ENCODE measurements around the gene PAPOLG. TPM values are rescaled to one million over a fixed set of nuclear protein-coding genes. Genes with fewer than 3 reads are reported as not detected.

PAPOLG gene
- total and polyA plus RNA-seq, 8 donors, result 2.9 to 18.2 (median 4.9) TPM

DNA sequence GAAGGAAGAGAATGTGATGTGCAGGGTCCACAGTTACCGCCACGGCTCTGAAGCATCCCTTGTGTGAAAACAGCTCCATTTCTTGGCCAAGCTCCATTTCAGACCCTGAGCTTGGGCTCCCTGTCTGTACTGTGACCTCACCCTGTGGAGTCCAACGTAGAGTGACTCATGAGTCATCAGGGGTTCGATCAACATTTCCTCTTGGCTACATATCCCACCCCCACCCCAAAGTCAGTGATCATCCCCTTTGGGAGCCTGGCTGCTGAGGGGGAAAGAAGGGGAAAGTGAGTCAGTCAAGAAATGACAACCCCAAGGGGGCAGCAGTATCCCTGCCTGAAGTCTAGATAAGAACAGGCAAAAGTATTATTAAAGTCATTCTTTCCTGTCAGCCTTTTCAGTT is 62.2 kb downstream of the PAPOLG start:
- no peaks in the 10 kb centered on the region for H3K4me1 ChIP-seq
- no peak overlapping the region for H3K27ac ChIP-seq
- WGBS, 5 donors, result 62 to 68% (median 64%) methylated on average over 4 of the region's 4 CpGs
- H3K36me3 ChIP-seq, result no peaks in the 10 kb centered on the region
- intact Hi-C loops (cut with DNase I; ENCODE audit: low total_unique reads), result no loop called here
- H3K9me3 ChIP-seq, result no peaks in the 10 kb centered on the region
- H3K27me3 ChIP-seq, result no peaks in the 10 kb centered on the region
- TF ChIP-seq CTCF (IDR thresholded peaks at IDR 0.05), result no peak
- TF ChIP-seq EP300 (IDR thresholded peaks at IDR 0.05), result no peak
- no peak overlapping the region for H3K4me3 ChIP-seq
- DNase-seq, result peak in 1 of 2 donors; percentile 2

DNA sequence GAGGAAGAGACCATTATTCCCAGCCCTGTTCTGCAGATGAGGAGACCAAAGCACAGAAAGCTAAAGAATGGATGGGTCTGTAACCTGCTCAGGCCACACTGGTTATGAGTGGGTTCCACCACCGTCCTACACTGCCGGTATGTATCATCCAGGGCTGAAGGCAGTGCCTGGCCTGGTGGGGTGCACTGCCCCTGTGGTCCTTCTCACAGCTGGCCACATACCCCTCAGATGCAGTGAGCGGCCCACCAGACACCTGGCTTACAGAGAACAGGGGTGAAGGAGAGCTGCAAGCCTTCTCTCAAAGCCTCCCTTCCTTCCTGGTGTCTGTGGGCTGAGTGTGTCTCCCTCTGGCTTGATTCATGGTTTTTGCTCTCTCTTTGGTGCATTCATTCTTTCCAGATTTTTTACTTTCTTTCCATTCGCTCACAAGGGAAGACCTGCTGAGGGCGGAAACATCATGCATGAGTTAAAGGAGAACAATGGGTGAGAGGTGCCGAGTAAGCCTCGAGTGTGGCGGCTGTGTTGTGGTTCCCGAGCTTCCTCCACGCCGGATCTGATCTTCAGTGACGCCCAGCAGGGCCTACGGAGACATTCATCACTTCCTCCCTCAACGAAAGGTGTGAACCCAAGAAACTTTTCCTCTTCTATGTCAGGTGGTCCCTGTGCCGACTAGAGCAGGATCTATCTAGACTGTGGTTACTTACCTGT is 63.2 kb downstream of the PAPOLG start:
- TF ChIP-seq EP300 (IDR thresholded peaks at IDR 0.05), result no peak
- WGBS, 5 donors, result 75 to 84% (median 80%) methylated on average over 15 of the region's 15 CpGs
- intact Hi-C loops (cut with DNase I; ENCODE audit: low total_unique reads), result no loop called here

DNA sequence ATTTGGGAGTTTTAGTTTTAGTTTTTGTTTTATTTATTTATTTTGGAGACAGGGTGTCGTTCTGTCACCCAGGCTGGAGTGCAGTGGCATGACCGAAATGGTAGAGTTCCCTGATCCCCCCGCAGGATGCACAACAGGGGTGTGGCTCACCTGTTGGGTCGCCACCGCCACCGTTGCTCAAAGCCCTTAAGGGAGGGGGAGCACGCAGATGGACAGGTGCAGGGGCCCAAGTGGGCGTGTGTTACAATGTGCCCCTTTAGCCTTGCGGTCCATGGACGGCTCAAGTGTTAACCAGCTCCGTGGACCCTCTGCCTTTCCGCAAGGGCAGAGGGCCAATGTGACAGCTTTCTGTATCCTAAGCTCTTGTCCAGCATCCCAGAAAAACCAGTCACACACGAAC is 63.9 kb downstream of the PAPOLG start:
- H3K4me3 ChIP-seq, result no peak overlapping the region
- no peaks in the 10 kb centered on the region for H3K27me3 ChIP-seq
- no peaks in the 10 kb centered on the region for H3K9me3 ChIP-seq
- 89 to 93% (median 91%) methylated on average over 13 of the region's 13 CpGs for WGBS, 5 donors
- DNase-seq, result no peak
- no peak for TF ChIP-seq CTCF (IDR thresholded peaks at IDR 0.05)
- no peak for TF ChIP-seq POLR2A (IDR thresholded peaks at IDR 0.05)
- TF ChIP-seq EP300 (IDR thresholded peaks at IDR 0.05), result no peak
- TF ChIP-seq POLR2AphosphoS5 (IDR thresholded peaks at IDR 0.05), result no peak
- no peaks in the 10 kb centered on the region for H3K4me1 ChIP-seq
- no peaks in the 10 kb centered on the region for H3K36me3 ChIP-seq
- intact Hi-C loops (cut with DNase I; ENCODE audit: low total_unique reads), result no loop called here
- H3K27ac ChIP-seq, result peak overlapping the region in 1 of 5 donors; percentile 14

More for the DNA sequence above, 63.2 kb downstream of the PAPOLG start:
- Histone ChIP-seq H3K27me3 (no peaks in the 10 kb centered on the region), H3K9me3 (no peaks in the 10 kb centered on the region), H3K4me1 (no peaks in the 10 kb centered on the region), H3K4me3 (no peak overlapping the region), H3K27ac (peak overlapping the region in 2 of 5 donors; percentile 14 to 27), H3K36me3 (no peaks in the 10 kb centered on the region)
- DNase-seq, result peak; percentile 41 to 78

GRCh38 chr2:60820416-60821132 is 64.5 kb downstream of the PAPOLG start:
- 92 to 93% (median 92%) methylated on average over 12 of the region's 12 CpGs for WGBS, 5 donors
- H3K4me1 ChIP-seq, result no peaks in the 10 kb centered on the region
- DNase-seq, result no peak
- H3K4me3 ChIP-seq, result no peak overlapping the region
- no peak overlapping the region for H3K27ac ChIP-seq
- TF ChIP-seq CTCF (IDR thresholded peaks at IDR 0.05) (no peak), EP300 (IDR thresholded peaks at IDR 0.05) (no peak), POLR2AphosphoS5 (IDR thresholded peaks at IDR 0.05) (no peak), POLR2A (IDR thresholded peaks at IDR 0.05) (no peak)
- no peaks in the 10 kb centered on the region for H3K27me3 ChIP-seq
- no peaks in the 10 kb centered on the region for H3K9me3 ChIP-seq
- no peaks in the 10 kb centered on the region for H3K36me3 ChIP-seq
- intact Hi-C loops (cut with DNase I; ENCODE audit: low total_unique reads), result no loop called here

DNA sequence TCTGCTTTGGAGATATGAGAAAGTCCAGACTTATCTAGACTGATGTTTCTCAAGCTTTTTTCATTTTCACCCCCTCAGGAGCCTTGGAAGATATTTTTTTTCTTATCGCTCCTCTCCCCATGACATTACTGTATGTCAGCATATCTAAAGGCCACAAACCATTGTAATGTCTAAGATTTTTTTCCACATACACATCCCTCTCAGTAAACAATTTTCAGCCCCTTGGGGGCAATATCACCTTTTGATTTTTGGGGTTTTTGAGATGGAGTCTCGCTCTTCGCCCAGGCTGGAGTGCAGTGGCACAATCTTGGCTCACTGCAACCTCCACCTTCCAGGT is 65.0 kb downstream of the PAPOLG start:
- WGBS, 5 donors, result 93 to 98% (median 94%) methylated on average over 3 of the region's 3 CpGs
- intact Hi-C loops (cut with DNase I; ENCODE audit: low total_unique reads), result no loop called here

More for the DNA sequence above, 65.0 kb downstream of the PAPOLG start:
- no peak for DNase-seq
- Histone ChIP-seq H3K36me3 (no peaks in the 10 kb centered on the region), H3K9me3 (no peaks in the 10 kb centered on the region), H3K27ac (no peak overlapping the region), H3K27me3 (no peaks in the 10 kb centered on the region), H3K4me3 (no peak overlapping the region), H3K4me1 (no peaks in the 10 kb centered on the region)
- TF ChIP-seq CTCF (IDR thresholded peaks at IDR 0.05) (no peak), EP300 (IDR thresholded peaks at IDR 0.05) (no peak), POLR2A (IDR thresholded peaks at IDR 0.05) (no peak), POLR2AphosphoS5 (IDR thresholded peaks at IDR 0.05) (no peak)

Measured in stomach (tissue), 9 donors.